ENCODE measurements around the gene MIX23.

MIX23 gene

GRCh38 chr3:122343654-122344053 is 39.4 kb downstream of the MIX23 start:
- DNase-seq, result no peak

- DNase-seq, result no peak
Observed at GRCh38 chr3:122342803-122343202, 40.2 kb downstream of the MIX23 start.

- no peak for DNase-seq
Observed at GRCh38 chr3:122332551-122332950, 50.5 kb downstream of the MIX23 start.

GRCh38 chr3:122331886-122332285 is 51.1 kb downstream of the MIX23 start:
- DNase-seq, result no peak

GRCh38 chr3:122325769-122326168 is 57.3 kb downstream of the MIX23 start:
- DNase-seq, result no peak

- DNase-seq, result no peak
Observed at GRCh38 chr3:122324871-122325323, 58.1 kb downstream of the MIX23 start, which contains the start of gene CSTA. TSS of gene CSTA (plus strand) at chr3:122325248. CDS start at chr3:122325293, 45 bp downstream.

GRCh38 chr3:122322095-122323075 is 60.6 kb downstream of the MIX23 start:
- no peak for DNase-seq

GRCh38 chr3:122318620-122319019 is 64.4 kb downstream of the MIX23 start:
- no peak for DNase-seq

- DNase-seq, result no peak
Observed at GRCh38 chr3:122316368-122316767, 66.7 kb downstream of the MIX23 start.

- no peak for DNase-seq
Observed at GRCh38 chr3:122315619-122316018, 67.4 kb downstream of the MIX23 start.

GRCh38 chr3:122314228-122314876 is 68.7 kb downstream of the MIX23 start:
- no peak for DNase-seq

- DNase-seq, result no peak
Observed at GRCh38 chr3:122313281-122313680, 69.8 kb downstream of the MIX23 start.

GRCh38 chr3:122312826-122313225 is 70.2 kb downstream of the MIX23 start:
- DNase-seq, result no peak

GRCh38 chr3:122310361-122310760 is 72.7 kb downstream of the MIX23 start:
- no peak for DNase-seq
